RPMI7951 (cell line): Measurements from ENCODE around the gene RPL29. TPM values are rescaled to one million over a fixed set of nuclear protein-coding genes. Genes with fewer than 3 reads are reported as not detected.

Source experiments
- DNase-seq: peaks from one replicate; pipeline ENCODE4 v3.0.0-alpha.2; 2012; ENCODE audit warnings: low read depth
- total RNA-seq: library from RNA; depleted of rRNA; stranded (reverse); fragments of >200 nt; shearing (Covaris generic); gene quantifications from 2 replicates; pipeline ENCODE4 v1.2.3, GENCODE V29; 2014; rRNA removed

The RPL29 gene
- total RNA-seq, 1 experiment from 2014 or later: 1,313 TPM

GRCh38 chr3:51947215-51947900 is 48.3 kb downstream of the RPL29 start:
- no peak for DNase-seq

- no peak for DNase-seq
Measured at GRCh38 chr3:51946796-51947195, 48.9 kb downstream of the RPL29 start.

DNA sequence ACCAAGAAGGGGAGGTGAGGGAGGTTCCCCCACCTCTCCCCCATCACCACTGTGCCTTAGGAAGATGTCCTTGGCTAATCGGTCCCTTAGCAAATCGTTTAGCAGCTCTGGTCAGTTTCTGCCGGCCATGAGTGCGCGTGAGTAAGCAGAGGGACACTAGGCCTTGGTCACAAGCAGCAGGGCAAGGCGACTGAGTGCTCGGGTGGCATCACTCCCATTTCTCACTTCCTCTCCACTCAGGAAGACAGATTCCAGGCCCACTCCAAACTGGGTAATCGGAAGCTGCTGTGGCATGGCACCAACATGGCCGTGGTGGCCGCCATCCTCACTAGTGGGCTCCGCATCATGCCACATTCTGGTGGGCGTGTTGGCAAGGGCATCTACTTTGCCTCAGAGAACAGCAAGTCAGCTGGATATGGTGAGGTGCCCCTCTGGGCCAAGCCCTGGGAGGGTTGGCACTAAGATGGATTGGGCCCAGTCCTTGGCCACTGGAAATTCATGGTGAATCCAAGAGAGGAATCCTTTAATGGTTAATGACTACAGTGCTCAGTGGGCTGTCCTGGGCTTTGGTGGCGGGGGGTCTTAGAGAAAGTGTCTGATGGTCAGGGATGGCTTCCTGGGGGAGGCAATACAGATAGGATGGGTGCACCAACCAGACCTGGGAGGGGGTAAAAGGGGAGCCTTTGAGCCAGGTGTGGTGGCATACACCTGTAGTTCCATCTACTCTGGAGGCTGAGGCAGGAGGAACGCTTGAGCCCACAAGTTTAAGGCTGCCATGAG is 49.6 kb downstream of the RPL29 start:
- no peak for DNase-seq

- no peak for DNase-seq
Measured at GRCh38 chr3:51945031-51945840, 50.5 kb downstream of the RPL29 start.

DNA sequence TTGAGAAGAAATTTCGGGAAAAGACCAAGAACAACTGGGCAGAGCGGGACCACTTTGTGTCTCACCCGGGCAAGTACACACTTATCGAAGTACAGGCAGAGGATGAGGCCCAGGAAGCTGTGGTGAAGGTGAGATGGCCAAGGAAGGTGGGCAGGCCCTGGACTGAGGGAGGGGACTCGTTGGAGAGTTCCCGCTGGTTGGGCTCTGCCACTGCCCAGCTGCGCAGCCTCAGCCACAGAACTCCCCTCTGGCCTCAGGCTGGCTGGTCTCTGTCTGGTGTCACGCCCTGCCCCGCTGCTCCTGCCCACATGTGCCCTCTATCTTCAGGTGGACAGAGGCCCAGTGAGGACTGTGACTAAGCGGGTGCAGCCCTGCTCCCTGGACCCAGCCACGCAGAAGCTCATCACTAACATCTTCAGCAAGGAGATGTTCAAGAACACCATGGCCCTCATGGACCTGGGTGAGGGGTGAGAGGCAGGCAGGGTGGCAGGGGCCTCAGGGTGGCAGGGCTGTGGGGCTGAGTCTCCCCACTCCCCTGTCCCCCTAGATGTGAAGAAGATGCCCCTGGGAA is 51.2 kb downstream of the RPL29 start:
- no peak for DNase-seq

Other genes starting within 250 kb of the RPL29 start
- gene IQCF6, start 216.7 kb downstream of the RPL29 start, total RNA-seq: not detected in 2 replicates
- gene IQCF2, start 134.3 kb downstream of the RPL29 start, total RNA-seq: not detected in 2 replicates
- not detected in 2 replicates for gene IQCF5, start 120.3 kb downstream of the RPL29 start, total RNA-seq
- not detected in 2 replicates for gene IQCF1, start 92.5 kb downstream of the RPL29 start, total RNA-seq
- 29.0 and 37.6 TPM in 2 replicates for gene RRP9, start 54.0 kb downstream of the RPL29 start, total RNA-seq
- 31.4 and 34.0 TPM in 2 replicates for gene PARP3, start 53.5 kb downstream of the RPL29 start, total RNA-seq
- gene GPR62, start 40.5 kb downstream of the RPL29 start, total RNA-seq: not detected in 2 replicates
- gene PCBP4, start 28.4 kb downstream of the RPL29 start, total RNA-seq: 65.7 and 72.5 TPM in 2 replicates
- 36.8 and 37.5 TPM in 2 replicates for gene ABHD14B, start 21.8 kb downstream of the RPL29 start, total RNA-seq
- gene ABHD14A, start 20.8 kb downstream of the RPL29 start, total RNA-seq: 21.9 and 29.1 TPM in 2 replicates
- 50.0 and 55.1 TPM in 2 replicates for gene ACY1, start 12.4 kb downstream of the RPL29 start, total RNA-seq
- 16.9 and 18.5 TPM in 2 replicates for gene DUSP7, start 60.7 kb upstream of the RPL29 start, total RNA-seq
- gene POC1A, start 158.5 kb upstream of the RPL29 start, total RNA-seq: 20.4 and 21.4 TPM in 2 replicates
- 32.0 and 37.6 TPM in 2 replicates for gene ALAS1, start 202.3 kb upstream of the RPL29 start, total RNA-seq
- gene TLR9, start 229.8 kb upstream of the RPL29 start, total RNA-seq: not detected in 2 replicates
- gene TWF2, start 243.3 kb upstream of the RPL29 start, total RNA-seq: 131 and 170 TPM in 2 replicates
- gene PPM1M, start 249.9 kb upstream of the RPL29 start, total RNA-seq: 11.0 and 12.3 TPM in 2 replicates